GM10266 (cell line): ENCODE measurements around the gene JARID2.
"Not testable (repeated sequence)": the region's sequence is repeated elsewhere in the genome, so short reads cannot be mapped to it uniquely, and the experiment has no call there.

Experiments
- DNase-seq: peaks from one replicate; pipeline ENCODE4 v3.0.0; 2012; ENCODE audit errors: extremely low spot score
- TF ChIP-seq, protein P1 (sequence below): IDR thresholded peaks from 2 replicates; pipeline ENCODE4 v1.5.1; 2012; ENCODE audit warnings: mild to moderate bottlenecking, low read depth; ENCODE audit not compliant: control insufficient read depth, insufficient read depth; ENCODE audit errors: missing control alignments

Gene JARID2

DNA sequence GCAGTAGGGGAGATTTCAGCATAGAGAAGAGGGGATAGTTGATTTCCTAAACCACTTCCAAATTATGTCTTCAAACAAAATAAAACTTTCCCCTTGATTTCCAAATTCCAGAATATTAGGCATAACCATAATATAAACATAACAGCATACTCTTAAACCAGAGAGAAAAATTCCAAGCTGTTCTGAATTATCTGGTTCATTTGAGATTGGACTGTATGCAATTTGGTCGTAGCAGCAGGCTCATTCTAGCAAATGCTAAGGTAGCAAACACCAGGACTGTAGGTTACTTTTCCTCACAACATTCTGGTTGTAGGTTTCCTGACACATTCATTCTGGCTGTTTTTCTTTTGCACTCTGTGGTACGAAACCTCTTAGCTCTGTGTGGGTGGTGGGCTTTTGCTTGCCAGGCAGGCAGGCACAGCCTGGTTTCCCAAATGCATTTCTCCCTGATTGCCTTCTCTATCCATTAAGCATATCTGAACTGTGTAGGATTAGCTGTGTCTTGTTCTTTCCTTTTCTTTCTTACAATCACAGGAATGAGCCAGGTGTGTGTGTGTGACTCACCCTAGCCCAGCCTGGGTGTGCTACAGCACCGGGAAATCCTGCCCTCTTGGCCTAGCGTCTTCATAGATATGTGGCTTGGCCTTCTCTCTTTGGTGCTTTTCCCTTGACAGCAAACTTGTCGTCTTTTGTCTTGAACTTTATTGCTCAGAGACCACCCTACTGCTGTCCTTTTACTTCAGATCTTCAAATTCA, 77.1 kb downstream of the JARID2 start:
- TF ChIP-seq, protein P1, sequence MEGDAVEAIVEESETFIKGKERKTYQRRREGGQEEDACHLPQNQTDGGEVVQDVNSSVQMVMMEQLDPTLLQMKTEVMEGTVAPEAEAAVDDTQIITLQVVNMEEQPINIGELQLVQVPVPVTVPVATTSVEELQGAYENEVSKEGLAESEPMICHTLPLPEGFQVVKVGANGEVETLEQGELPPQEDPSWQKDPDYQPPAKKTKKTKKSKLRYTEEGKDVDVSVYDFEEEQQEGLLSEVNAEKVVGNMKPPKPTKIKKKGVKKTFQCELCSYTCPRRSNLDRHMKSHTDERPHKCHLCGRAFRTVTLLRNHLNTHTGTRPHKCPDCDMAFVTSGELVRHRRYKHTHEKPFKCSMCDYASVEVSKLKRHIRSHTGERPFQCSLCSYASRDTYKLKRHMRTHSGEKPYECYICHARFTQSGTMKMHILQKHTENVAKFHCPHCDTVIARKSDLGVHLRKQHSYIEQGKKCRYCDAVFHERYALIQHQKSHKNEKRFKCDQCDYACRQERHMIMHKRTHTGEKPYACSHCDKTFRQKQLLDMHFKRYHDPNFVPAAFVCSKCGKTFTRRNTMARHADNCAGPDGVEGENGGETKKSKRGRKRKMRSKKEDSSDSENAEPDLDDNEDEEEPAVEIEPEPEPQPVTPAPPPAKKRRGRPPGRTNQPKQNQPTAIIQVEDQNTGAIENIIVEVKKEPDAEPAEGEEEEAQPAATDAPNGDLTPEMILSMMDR: no peak
- no peak for DNase-seq

DNA sequence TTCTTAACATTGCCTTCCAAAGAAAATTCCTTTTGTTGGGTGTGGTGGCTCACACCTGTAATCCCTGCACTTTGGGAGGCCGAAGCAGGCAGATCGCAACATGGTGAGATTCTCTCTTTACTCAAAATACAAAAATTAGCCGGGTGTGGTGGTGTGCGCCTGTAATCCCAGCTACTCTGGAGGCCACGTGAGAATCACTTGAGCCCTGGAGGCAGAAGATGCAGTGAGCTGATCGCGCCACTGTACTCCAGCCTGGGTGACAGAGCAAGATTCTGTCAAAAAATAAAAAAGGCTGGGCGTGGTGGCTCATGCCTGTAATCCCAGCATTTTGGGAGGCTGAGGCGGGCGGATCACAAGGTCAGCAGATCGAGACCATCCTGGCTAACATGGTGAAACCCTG, 77.7 kb downstream of the JARID2 start:
- DNase-seq: not testable (repeated sequence)

DNA sequence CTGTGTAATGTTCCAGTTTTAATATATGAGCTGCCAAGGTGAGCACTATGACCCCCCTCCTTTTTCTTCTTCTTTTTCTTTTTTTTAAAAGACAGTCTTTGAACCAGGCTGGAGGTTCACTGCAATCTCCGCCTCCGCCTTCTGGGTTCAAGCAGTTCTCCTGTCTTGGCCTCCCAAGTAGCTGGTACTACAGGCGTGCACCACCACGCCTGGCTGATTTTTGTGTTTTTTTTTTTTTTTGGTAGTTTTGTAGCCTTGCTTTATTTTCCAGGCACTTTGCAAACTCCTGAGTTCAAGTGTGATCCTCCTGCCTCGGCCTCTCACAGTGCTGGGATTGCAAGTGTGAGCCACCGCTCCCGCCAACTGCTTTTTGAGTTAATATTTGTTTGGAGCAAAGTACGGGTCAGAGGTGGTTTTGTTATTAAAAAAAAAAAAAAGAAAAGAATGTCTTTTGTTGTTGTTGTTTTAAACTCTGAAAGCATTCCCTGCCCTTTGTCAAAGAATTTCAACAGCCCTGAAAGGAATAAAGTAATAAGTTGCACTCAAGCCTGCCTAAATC, 78.6 kb downstream of the JARID2 start:
- DNase-seq: no peak
- TF ChIP-seq, protein P1: no peak

DNA sequence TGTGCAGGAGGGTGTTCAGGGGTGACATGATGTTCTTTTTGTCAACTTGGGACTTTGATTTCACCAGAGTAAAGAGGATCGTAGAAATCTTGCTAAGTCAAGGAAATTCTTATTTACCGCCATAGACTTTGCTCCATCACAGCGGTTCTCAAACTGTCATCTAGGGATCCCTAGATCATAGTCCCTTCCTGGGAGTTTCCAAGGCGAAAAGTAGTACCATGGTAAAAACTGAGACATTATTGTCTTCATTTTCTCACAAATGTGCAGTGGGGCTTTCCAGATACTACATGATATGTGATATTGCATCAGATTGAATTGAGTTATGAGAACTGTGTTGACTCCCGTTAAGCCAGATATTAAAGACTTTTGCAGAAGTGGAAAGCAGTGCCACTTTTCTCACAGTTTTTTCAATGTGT, 79.7 kb downstream of the JARID2 start:
- TF ChIP-seq, protein P1: no peak
- no peak for DNase-seq

DNA sequence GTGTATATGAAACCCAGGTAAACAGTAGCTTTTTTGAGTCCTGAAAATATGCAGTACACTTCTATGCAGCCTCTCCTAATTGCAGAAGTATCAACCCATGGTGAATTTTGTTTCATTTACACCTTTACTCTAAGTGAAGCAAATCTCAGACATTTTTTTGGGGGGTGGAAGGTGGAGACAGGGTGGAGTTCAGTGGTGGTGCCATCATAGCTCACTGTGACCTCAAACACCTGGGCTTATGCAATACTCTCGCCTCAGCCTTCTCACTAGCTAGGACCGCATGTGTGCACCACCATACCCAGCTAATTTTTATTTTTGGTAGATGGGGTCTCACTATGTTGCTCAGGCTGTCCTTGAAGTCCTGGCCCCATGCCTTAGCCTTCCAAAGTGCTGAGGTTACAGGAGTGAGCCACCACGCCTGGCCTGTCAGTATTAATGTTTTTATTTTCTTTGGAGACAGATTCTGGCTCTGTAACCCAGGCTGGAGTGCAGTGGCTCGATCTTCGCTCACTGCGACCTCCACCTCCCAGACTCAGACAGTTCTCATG, 80.3 kb downstream of the JARID2 start:
- DNase-seq: no peak
- TF ChIP-seq, protein P1: no peak

DNA sequence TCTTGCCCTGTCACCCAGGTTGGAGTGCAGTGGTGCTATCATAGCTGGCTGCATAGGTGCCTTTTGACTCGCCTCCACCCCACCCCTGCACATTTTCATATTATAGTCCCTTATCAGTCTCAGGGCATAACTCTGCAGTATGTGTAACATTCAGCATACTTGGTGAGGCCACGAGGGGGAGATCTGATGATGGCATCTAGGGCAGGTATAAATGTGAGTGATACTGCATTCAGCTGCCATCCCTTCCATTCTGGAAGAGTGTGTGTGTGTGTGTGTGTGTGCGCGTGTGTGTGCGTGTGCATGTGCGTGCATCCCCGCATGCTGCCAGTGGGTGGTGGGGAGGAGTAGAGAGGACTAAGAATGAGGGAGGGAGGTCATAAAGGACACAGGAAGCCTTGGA, 81.4 kb downstream of the JARID2 start:
- DNase-seq: no peak
- TF ChIP-seq, protein P1: peak; percentile 53

DNA sequence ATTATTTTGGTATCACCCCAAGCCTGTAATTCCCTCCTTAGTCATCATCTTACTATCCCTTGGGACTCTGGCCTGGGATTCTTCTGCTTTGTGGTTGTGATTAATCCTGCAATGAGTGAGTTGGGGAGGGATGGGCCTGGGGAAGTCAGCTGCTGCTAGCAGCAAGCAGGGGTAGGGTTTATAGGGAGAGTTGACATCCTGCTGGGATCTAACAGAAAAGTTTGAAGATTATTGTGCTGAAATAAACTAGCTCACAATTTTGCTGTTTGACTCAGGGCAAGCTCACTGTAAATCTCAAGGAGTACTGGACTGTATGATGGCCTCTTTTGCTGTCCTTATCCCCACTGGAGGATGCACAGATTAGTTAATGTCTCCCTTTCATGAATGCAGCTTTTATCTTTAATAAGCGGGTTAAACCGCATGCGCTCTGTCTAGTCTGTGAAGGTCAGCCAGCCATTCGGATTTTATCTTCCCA, 83.4 kb downstream of the JARID2 start:
- no peak for DNase-seq
- TF ChIP-seq, protein P1: no peak
